PC-9 (cell line): ENCODE data around the gene SELENOI.

Experiments used
- CTCF ChIP-seq: fragments of 200-600 bp; sonication (generic); conservative IDR thresholded peaks from 2 replicates; pipeline ENCODE4 v1.6.1; 2017; ENCODE audit warnings: mixed run types, antibody characterized with exemption, mild to moderate bottlenecking, moderate library complexity
- EZH2 ChIP-seq: fragments of 200-600 bp; sonication (generic); IDR thresholded peaks from 2 replicates; pipeline ENCODE4 v1.8.0; 2017; ENCODE audit warnings: antibody characterized with exemption, low read depth

- TF ChIP-seq CTCF, result no peak
- no peak for TF ChIP-seq EZH2
These were observed 38.7 kb downstream of the SELENOI start for GRCh38 chr2:26384597-26384996.
